ENCODE measurements around the gene MVD.

MVD gene, protein sequence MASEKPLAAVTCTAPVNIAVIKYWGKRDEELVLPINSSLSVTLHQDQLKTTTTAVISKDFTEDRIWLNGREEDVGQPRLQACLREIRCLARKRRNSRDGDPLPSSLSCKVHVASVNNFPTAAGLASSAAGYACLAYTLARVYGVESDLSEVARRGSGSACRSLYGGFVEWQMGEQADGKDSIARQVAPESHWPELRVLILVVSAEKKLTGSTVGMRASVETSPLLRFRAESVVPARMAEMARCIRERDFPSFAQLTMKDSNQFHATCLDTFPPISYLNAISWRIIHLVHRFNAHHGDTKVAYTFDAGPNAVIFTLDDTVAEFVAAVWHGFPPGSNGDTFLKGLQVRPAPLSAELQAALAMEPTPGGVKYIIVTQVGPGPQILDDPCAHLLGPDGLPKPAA

DNA sequence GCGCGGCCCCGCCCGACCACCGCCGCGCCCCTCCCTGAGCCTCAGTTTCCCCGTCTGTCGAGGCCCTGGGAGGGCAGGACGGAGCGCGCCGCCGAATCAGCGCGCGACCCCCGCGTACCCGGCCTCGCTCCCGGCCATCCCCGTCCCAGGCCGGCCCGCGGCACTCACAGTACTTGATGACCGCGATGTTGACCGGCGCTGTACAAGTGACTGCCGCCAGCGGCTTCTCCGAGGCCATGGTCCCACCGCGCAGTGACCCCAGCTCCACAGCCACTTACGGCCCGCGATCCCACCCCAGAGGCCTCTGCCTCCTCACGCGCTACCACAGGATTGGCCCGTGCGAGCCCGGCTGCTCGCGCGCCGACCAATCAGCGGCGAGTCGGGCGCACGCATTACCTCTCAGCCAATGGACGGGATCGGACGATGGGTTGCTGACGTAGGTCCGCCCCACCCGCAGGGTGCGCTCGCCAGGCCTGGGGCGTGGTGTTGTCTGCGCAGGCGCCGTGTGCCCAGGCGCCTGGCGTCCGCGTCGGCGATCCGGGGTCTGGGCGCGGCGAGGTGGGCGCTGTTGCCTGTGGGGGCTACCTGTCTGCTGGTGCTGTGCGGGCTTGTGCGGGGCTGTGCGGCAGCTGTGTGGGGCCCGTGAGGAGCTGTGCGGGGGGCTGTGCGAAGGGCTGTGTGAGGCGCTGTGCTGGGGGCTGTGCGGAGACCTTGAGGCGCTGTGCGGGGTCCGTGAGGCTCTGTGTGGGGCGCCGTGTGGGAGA lies at the start of gene MVD:
Gene MVD (minus strand): TSS at position 249 of the 764 bp plus-strand sequence. CDS start 11 bp downstream, at position 238.
- peak within 1 kb of the TSS; percentile 87 for H3K27ac ChIP-seq (ENCODE audit: low read depth, low read length, poor library complexity, severe bottlenecking)
- H3F3A ChIP-seq (ENCODE audit: insufficient read depth, low read length) = no peaks in the 10 kb centered on the region
- peak within 1 kb of the TSS; percentile 81 for H3K4me2 ChIP-seq (ENCODE audit: low read length)
- peak within 1 kb of the TSS; percentile 85 for H3K4me3 ChIP-seq (ENCODE audit: low read depth, low read length, poor library complexity, severe bottlenecking)
- H3K9me3 ChIP-seq (ENCODE audit: low read length) = no peaks in the 10 kb centered on the region
- no peak within 1 kb of the TSS for H2AFZ ChIP-seq (ENCODE audit: low read length)
- no peaks in the 10 kb centered on the region for H3K9me2 ChIP-seq (ENCODE audit: low read depth, low read length)
- H3K79me2 ChIP-seq (ENCODE audit: insufficient read depth, low read length) = peaks cover 12% of the 10 kb centered on the region
- TF ChIP-seq EZH2 (IDR thresholded peaks at IDR 0.05; ENCODE audit: borderline replicate concordance, low read length) = no peak
- TF ChIP-seq, protein P1, sequence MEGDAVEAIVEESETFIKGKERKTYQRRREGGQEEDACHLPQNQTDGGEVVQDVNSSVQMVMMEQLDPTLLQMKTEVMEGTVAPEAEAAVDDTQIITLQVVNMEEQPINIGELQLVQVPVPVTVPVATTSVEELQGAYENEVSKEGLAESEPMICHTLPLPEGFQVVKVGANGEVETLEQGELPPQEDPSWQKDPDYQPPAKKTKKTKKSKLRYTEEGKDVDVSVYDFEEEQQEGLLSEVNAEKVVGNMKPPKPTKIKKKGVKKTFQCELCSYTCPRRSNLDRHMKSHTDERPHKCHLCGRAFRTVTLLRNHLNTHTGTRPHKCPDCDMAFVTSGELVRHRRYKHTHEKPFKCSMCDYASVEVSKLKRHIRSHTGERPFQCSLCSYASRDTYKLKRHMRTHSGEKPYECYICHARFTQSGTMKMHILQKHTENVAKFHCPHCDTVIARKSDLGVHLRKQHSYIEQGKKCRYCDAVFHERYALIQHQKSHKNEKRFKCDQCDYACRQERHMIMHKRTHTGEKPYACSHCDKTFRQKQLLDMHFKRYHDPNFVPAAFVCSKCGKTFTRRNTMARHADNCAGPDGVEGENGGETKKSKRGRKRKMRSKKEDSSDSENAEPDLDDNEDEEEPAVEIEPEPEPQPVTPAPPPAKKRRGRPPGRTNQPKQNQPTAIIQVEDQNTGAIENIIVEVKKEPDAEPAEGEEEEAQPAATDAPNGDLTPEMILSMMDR (IDR thresholded peaks at IDR 0.05; ENCODE audit: low read length) = peak; percentile 7; the same call in 1 of the 2 replicates
- peaks cover 41% of the 10 kb centered on the region for H3K4me1 ChIP-seq (ENCODE audit: insufficient read depth, low read length, severe bottlenecking)
- H3K27me3 ChIP-seq (ENCODE audit: insufficient read depth, low read length) = no peaks in the 10 kb centered on the region
- peaks cover 10% of the 10 kb centered on the region; the same call in 1 of the 2 replicates for H3K36me3 ChIP-seq (ENCODE audit: insufficient read depth, low read length)
- no peaks in the 10 kb centered on the region for H4K20me1 ChIP-seq (ENCODE audit: insufficient read depth, low read length)
- H3K9ac ChIP-seq (ENCODE audit: low read length) = peak within 1 kb of the TSS; percentile 82

DNA sequence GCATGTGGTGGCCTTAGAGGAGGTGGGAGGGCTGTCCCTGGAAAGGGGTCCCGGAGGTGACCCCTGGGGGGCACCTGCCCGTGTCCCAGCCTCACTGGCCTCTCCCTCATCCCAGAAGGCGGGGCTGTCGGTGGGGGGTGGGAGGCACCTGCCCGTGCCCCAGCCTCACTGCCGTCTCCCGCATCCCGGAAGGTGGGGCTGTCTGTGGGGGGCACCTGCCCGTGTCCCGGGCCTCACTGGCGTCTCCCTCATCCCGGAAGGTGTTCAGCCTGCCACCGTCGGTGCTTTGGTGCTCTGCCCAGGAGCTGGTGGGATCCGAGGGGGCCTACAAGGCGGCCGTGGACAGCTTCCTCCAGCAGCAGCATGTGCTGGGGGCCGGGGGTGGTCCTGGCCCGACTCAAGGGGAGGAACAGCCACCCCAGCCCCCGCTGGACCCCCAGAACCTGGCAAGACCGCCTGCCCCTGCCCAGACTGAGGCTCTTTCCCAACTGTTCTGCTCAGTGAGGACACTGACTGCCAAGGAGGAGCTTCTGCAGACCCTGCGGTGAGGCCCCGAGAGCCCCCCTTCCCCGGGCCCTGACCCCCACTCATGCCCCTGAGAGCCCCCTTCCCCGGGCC lies 49.6 kb upstream of the MVD start:
- Histone ChIP-seq H3K79me2 (ENCODE audit: insufficient read depth, low read length) (no peaks in the 10 kb centered on the region), H3K9me2 (ENCODE audit: low read depth, low read length) (no peaks in the 10 kb centered on the region), H3K27me3 (ENCODE audit: insufficient read depth, low read length) (no peaks in the 10 kb centered on the region), H3K36me3 (ENCODE audit: insufficient read depth, low read length) (peaks cover 36% of the 10 kb centered on the region), H2AFZ (ENCODE audit: low read length) (no peak overlapping the region), H3K9ac (ENCODE audit: low read length) (no peak overlapping the region), H3K4me3 (ENCODE audit: low read depth, low read length, poor library complexity, severe bottlenecking) (no peak overlapping the region), H3F3A (ENCODE audit: insufficient read depth, low read length) (no peaks in the 10 kb centered on the region), H3K4me2 (ENCODE audit: low read length) (no peak overlapping the region), H3K4me1 (ENCODE audit: insufficient read depth, low read length, severe bottlenecking) (peaks cover 9% of the 10 kb centered on the region), H3K9me3 (ENCODE audit: low read length) (no peaks in the 10 kb centered on the region), H4K20me1 (ENCODE audit: insufficient read depth, low read length) (no peaks in the 10 kb centered on the region), H3K27ac (ENCODE audit: low read depth, low read length, poor library complexity, severe bottlenecking) (no peak overlapping the region)
- TF ChIP-seq, protein P1 (IDR thresholded peaks at IDR 0.05; ENCODE audit: low read length) = no peak
- TF ChIP-seq EZH2 (IDR thresholded peaks at IDR 0.05; ENCODE audit: borderline replicate concordance, low read length) = no peak

DNA sequence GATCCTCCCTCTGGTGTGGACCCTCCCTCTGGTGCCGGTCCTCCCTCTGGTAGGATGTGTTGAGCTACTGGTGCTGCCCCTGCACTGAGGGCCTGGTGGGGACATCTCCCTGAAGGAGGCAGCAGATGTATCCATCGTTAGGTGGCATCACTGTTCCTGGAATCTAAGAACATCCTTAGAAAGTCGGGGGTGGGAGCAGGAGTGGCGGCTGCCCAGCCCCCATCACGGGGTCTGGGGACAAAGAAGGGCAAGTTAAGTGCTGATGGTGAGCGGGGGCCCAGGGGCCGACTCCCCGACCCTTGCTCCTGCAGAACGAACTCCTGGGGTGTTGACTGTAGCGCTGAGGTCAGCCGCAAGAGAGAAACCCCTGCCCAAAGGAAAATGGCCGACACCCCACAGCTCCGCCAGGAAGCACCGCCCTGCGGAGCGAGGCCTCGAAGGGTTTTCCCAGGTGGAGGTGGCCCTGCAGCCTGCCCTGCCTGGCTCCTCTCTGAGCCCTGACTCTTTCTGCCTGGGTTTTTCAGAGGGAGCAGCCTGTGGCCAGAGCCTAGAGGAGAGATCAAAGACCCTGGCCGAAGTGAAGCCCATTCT lies 49.0 kb upstream of the MVD start:
- Histone ChIP-seq H3K36me3 (ENCODE audit: insufficient read depth, low read length) (peaks cover 30% of the 10 kb centered on the region), H3K4me3 (ENCODE audit: low read depth, low read length, poor library complexity, severe bottlenecking) (no peak overlapping the region), H3K4me2 (ENCODE audit: low read length) (no peak overlapping the region), H3K9me2 (ENCODE audit: low read depth, low read length) (no peaks in the 10 kb centered on the region), H4K20me1 (ENCODE audit: insufficient read depth, low read length) (no peaks in the 10 kb centered on the region), H3K79me2 (ENCODE audit: insufficient read depth, low read length) (no peaks in the 10 kb centered on the region), H2AFZ (ENCODE audit: low read length) (no peak overlapping the region), H3K9ac (ENCODE audit: low read length) (no peak overlapping the region), H3K9me3 (ENCODE audit: low read length) (no peaks in the 10 kb centered on the region), H3F3A (ENCODE audit: insufficient read depth, low read length) (no peaks in the 10 kb centered on the region), H3K27ac (ENCODE audit: low read depth, low read length, poor library complexity, severe bottlenecking) (no peak overlapping the region), H3K4me1 (ENCODE audit: insufficient read depth, low read length, severe bottlenecking) (peaks cover 15% of the 10 kb centered on the region), H3K27me3 (ENCODE audit: insufficient read depth, low read length) (no peaks in the 10 kb centered on the region)
- TF ChIP-seq, protein P1 (IDR thresholded peaks at IDR 0.05; ENCODE audit: low read length) = no peak
- TF ChIP-seq EZH2 (IDR thresholded peaks at IDR 0.05; ENCODE audit: borderline replicate concordance, low read length) = no peak

Measured in OCI-LY1 (cell line).